Hematopoietic multipotent progenitor cell treated with erythropoietin and hydrocortisone succinate and interleukin-3 and kit ligand, for 8 days (in vitro differentiated cells): ENCODE measurements around the gene GRAMD1A.
"Not testable (repeated sequence)": the region's sequence is repeated elsewhere in the genome, so short reads cannot be mapped to it uniquely, and the experiment has no call there.

Experiments
- DNase-seq: peaks from one replicate; pipeline ENCODE4 v3.0.0-alpha.2; 2015

Gene GRAMD1A

GRCh38 chr19:35004517-35005255 lies 4.6 kb downstream of the GRAMD1A start:
- no peak for DNase-seq

DNA sequence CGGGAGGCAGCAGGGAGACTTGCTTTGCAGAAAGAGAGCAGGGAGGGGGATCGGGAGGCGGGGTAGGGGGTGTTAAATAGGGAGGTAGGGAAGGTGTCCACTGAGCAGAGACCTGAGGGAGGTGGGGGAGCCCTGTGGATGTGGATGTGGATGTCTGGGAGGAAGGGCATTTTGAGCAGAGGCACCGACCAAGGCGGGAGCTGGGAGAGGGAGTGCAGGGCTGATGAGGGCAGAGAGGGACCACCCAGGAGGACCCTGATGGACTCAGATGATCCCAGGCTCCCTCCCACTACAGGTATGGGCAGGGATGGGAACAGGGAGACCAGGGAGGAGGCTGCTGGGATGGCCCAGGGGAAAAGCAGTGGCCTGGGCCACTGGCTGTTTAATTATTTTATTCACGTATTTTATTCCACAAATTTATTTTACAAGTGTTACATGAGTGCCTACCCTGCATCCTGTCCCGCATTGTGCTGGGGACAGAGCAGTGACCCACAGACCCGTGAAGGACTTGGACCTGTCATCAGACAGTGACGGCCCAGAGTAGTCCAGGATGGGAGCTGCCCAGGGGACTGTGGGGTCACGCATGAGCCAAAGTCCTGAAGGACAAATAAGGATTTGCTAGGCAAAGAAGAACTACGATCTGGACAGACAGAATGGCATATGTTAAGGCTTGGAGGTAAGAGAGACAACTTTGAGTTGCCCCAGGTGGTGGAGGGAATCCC lies 5.3 kb downstream of the GRAMD1A start:
- no peak for DNase-seq

- not testable (repeated sequence) for DNase-seq
Measured at GRCh38 chr19:35006007-35006341, 5.9 kb downstream of the GRAMD1A start.

GRCh38 chr19:35006342-35006998 lies 6.3 kb downstream of the GRAMD1A start:
- no peak for DNase-seq

GRCh38 chr19:35006999-35007365 lies 6.9 kb downstream of the GRAMD1A start:
- no peak for DNase-seq

DNA sequence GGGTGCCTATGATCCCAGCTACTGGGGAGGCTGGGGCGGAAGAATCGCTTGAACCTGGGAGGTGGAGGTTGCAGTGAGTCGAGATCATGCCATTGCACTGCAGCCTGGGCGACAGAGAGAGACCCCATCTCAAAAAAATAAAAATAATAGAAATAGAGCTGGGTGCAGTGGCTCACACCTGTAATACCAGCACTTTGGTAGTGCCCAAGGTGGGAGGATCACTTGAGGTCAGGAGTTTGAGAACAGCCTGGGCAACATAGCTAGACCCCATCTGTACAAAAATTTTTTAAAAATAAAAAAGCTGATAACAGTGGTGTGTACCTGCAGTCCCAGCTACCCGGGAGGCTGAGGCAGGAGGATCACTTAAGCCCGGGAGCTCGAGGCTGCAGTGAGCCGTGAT lies 7.3 kb downstream of the GRAMD1A start:
- not testable (repeated sequence) for DNase-seq

- DNase-seq: no peak
Measured at GRCh38 chr19:35008891-35009341, 8.8 kb downstream of the GRAMD1A start.

GRCh38 chr19:35009424-35010415 lies 9.6 kb downstream of the GRAMD1A start:
- DNase-seq: no peak

DNA sequence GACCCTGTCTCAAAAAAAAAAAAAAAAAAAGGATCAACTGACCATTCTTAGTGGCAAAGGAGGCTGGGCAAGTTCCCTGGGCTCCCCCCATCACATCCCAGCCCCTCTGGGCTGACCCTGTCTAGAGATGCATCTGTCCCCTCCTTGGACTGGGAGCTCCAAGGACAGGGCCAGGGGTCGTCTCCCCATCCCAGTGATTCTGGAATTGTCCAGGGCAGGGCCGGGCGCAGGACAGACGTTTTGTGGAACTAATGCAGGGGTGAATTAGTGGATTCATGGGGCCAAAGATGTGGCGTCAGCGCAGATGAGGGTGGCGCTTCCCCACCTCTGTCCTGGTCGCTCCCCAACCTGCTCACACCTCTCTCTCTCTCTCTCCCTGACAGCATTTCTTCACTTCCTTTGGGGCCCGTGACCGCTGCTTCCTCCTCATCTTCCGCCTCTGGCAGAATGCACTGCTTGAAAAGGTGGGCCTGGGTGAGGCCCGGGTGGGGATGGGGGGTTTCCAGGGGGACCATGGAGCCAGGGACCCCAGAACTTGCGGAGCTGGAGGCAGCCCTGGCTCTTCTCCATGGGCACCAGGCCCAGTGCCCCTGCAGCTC lies 11.1 kb downstream of the GRAMD1A start:
- no peak for DNase-seq

GRCh38 chr19:35011737-35012682 lies 11.9 kb downstream of the GRAMD1A start:
- DNase-seq: no peak

DNA sequence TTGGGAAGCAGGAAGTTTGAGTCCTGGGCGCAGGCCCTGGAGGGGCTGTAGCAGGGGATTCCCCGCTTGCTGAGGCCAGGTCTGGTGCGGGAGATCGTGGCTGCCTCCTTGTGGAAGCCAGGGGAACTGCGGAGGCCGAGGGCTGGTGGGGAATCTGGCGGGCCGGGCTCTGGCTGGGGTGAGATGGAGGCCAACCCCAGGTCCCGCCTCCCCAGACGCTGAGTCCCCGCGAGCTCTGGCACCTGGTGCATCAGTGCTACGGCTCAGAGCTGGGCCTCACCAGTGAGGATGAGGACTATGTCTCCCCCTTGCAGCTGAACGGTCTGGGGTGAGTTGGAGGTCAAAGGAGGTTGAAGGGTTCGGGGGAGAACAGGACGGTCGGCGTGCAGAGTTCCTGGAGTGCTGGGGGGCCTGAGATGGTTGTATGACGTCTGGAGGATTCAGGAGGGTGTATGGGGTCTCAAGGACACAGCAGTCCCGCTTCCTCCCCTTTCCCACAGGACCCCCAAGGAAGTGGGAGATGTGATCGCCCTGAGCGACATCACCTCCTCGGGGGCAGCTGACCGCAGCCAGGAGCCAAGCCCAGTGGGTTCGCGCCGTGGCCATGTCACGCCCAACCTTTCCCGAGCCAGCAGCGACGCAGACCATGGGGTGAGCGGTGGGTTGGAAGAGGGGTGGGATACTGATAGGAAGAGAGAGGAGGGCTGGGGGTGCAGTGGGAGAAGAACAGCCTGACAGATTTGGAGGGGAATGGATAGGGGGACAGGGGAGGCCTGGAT lies 13.1 kb downstream of the GRAMD1A start:
- peak; percentile 46 for DNase-seq

GRCh38 chr19:35013820-35014754 lies 14.0 kb downstream of the GRAMD1A start:
- peak; percentile 17 for DNase-seq

DNA sequence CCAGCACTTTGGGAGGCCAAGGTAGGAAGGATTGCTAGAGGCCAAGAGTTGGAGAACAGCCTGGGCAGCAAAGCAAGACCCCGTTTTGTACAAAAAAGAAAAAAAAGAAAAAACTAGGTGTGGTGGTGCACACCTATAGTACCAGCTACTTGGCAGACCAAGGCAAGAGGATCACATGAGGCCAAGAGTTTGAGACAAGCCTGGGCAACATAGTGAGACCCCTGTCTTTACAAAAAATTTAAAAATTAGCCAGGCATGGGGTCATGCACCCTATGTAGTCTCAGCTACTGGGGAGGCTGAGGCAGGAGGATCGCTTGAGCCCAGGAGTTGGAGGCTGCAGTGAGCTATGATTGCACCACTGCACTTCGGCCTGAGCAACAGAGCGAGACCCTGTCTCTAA lies 14.7 kb downstream of the GRAMD1A start:
- DNase-seq: not testable (repeated sequence)

DNA sequence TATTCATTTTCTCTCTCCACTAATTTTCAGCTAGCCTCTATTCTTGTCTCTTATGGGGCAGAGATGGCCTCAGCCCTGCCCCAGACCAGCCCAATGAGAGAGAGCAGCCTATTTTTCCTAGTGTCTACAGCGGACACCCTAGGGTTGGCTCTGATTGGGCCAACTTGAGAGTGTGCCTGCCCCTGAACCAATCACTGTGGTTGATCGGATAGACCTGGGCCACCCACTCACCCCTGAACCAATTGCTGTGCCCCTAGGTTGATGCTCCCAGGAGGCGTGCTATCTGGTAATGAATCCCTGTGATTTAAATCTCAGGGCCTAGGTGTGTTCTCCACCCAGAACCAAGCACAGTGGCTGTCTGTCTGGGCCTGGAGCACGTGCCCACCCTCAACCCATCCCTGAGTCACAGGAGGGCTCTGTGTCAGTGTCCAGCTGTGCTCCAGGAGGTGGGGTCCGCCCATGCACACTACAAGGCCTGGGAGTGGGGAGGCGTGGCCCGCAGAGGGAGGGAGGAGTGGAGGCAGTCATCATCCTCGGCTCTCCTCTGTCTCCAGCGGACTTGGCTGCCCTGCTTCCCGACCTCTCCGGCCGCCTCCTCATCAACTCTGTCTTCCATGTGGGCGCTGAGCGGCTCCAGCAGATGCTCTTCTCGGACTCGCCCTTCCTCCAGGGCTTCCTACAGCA lies 15.3 kb downstream of the GRAMD1A start:
- DNase-seq: no peak

DNA sequence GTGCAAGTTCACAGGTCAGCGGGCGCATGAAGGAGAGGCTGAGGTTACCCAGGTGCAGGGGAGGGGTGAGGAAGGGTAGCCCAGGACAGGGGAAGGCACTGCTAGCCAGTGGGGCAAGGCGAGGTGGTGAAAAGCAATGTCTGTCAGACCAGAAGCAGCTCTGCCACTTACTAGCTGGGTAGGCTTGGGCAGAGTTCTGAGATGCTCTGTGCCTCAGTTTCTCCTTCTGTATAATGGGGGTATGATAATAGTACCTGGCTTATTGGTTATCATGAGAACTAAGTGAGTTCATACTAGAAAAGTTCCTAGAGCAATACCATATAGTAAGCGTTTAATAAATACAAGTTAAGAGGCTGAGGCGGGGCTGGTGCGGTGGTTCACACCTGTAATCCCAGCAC lies 15.8 kb downstream of the GRAMD1A start:
- DNase-seq: no peak

DNA sequence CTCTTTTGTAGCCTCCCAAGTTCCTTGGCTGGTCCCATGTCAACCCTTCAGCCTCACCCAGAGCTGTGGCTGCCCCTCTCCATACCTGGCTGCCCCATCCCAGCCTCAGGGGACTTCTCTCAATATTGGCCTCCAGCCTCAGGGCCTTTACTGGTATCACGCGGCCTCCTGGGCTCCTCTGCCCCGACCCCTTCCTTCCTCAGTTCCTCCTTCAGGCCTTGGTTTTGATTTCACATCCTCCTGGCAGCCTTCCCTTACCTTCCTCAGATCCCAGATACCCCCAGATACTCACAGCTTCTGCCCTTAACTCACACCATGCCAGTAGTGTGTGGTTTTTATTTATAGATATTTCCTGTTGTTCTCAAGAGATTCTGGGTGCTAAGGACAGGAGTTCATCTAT lies 17.4 kb downstream of the GRAMD1A start:
- no peak for DNase-seq

DNA sequence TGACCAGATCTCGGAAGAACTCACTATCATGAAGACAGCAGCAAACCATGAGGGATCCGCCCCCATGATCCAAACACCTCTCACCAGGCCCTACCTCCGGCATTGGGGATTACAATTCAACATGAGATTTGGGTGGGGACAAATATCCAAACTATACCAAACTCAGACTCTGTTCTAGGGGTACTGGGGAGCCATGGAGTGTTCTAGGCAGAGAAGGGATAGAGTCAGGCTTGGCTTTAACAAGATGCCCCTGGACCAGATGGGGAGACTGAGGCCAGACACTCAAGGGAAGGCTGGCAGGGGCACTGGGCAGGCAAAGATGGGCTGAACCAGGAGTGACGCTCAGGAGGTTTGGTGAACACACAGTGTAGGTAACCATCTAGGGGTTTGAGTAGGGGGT lies 18.3 kb downstream of the GRAMD1A start:
- no peak for DNase-seq

- no peak for DNase-seq
Measured at GRCh38 chr19:35019144-35019543, 19.0 kb downstream of the GRAMD1A start.

GRCh38 chr19:35021016-35021415 lies 20.9 kb downstream of the GRAMD1A start:
- DNase-seq: no peak
